ENCODE data around the gene AGO4.

Gene AGO4

GRCh38 chr1:35901235-35901634, 93.4 kb downstream of the AGO4 start:
- no peak overlapping the region for H3K4me3 ChIP-seq (replicated peaks; ENCODE audit: low read depth, low read length)
- TF ChIP-seq, protein P1, sequence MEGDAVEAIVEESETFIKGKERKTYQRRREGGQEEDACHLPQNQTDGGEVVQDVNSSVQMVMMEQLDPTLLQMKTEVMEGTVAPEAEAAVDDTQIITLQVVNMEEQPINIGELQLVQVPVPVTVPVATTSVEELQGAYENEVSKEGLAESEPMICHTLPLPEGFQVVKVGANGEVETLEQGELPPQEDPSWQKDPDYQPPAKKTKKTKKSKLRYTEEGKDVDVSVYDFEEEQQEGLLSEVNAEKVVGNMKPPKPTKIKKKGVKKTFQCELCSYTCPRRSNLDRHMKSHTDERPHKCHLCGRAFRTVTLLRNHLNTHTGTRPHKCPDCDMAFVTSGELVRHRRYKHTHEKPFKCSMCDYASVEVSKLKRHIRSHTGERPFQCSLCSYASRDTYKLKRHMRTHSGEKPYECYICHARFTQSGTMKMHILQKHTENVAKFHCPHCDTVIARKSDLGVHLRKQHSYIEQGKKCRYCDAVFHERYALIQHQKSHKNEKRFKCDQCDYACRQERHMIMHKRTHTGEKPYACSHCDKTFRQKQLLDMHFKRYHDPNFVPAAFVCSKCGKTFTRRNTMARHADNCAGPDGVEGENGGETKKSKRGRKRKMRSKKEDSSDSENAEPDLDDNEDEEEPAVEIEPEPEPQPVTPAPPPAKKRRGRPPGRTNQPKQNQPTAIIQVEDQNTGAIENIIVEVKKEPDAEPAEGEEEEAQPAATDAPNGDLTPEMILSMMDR (IDR thresholded peaks at IDR 0.05; ENCODE audit: low read length, missing control alignments) = no peak
- no peak for DNase-seq (ENCODE audit: low read depth)

DNA sequence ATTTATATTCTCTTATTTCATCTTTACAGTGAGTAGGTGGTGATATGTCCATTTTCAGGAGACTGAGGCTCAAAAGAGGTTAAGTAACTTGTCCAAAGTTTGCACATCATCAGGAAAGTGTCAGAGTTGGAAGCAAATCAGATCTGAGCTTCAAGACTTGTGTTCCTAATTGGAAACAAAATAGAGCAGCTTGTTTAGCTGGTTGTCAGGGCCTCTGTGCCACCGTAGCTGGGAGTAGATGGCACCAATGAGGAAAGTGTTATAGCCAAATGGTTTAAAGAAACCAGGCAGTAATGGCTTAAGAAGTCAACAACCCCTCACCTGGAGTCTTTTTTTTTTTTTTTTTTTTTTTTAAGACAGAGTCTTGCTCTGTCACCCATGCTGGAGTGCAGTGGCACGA, 94.9 kb downstream of the AGO4 start:
- H3K4me3 ChIP-seq (replicated peaks; ENCODE audit: low read depth, low read length) = no peak overlapping the region
- TF ChIP-seq, protein P1 (IDR thresholded peaks at IDR 0.05; ENCODE audit: low read length, missing control alignments) = no peak
- DNase-seq (ENCODE audit: low read depth) = no peak

Measured in fibroblast of pulmonary artery (primary cell).